Measurements from ENCODE around the gene NCEH1. TPM values are rescaled to one million over a fixed set of nuclear protein-coding genes. Genes with fewer than 3 reads are reported as not detected.
"Not testable (repeated sequence)": the region's sequence is repeated elsewhere in the genome, so short reads cannot be mapped to it uniquely, and the experiment has no call there.

NCEH1 gene
- total RNA-seq = 1 to 10 TPM; 4.4 to 5.2 TPM

GRCh38 chr3:172710664-172711453 is at the start of gene NCEH1:
Gene NCEH1 (minus strand): TSS chr3:172711067. CDS start chr3:172710984, 83 bp downstream.
- ATAC-seq = peak; percentile 98 to 99
- H3K9me3 Mint-ChIP-seq = no peaks in the 10 kb centered on the region
- peak; percentile 71 to 84 for DNase-seq (ENCODE audit: low spot score in 2 of 2)
- peak within 1 kb of the TSS; percentile 81 to 84 for H3K27ac Mint-ChIP-seq
- H3K36me3 Mint-ChIP-seq = no peaks in the 10 kb centered on the region

GRCh38 chr3:172760416-172760815 is 49.5 kb upstream of the NCEH1 start:
- peaks cover 8 to 52% of the 10 kb centered on the region in 2 donors for H3K36me3 Mint-ChIP-seq
- not testable (repeated sequence) for H3K27ac Mint-ChIP-seq; DNase-seq (ENCODE audit: low spot score in 2 of 2); H3K9me3 Mint-ChIP-seq; ATAC-seq

GRCh38 chr3:172753125-172753524 is 42.3 kb upstream of the NCEH1 start:
- Mint-ChIP-seq H3K27ac (peak overlapping the region in 1 of 2 donors; percentile 25), H3K36me3 (peaks cover 14 to 46% of the 10 kb centered on the region in 2 donors), H3K9me3 (no peaks in the 10 kb centered on the region)
- ATAC-seq = no peak
- DNase-seq (ENCODE audit: low spot score in 2 of 2) = no peak

GRCh38 chr3:172752651-172753050 is 41.8 kb upstream of the NCEH1 start:
- DNase-seq (ENCODE audit: low spot score in 2 of 2) (no peak), ATAC-seq (no peak)
- peaks cover 14 to 42% of the 10 kb centered on the region in 2 donors for H3K36me3 Mint-ChIP-seq
- H3K9me3 Mint-ChIP-seq = no peaks in the 10 kb centered on the region
- H3K27ac Mint-ChIP-seq = peak overlapping the region in 1 of 2 donors; percentile 25

- Mint-ChIP-seq H3K9me3 (no peaks in the 10 kb centered on the region), H3K27ac (peak overlapping the region; percentile 97 to 99), H3K36me3 (peaks cover 14 to 32% of the 10 kb centered on the region in 2 donors)
- ATAC-seq (no peak), DNase-seq (ENCODE audit: low spot score in 2 of 2) (no peak)
Observed at GRCh38 chr3:172751175-172751704, 40.4 kb upstream of the NCEH1 start.

- peak within 1 kb of the TSS; percentile 97 to 99 for H3K27ac Mint-ChIP-seq
- peak; percentile 99 for ATAC-seq
- no peaks in the 10 kb centered on the region for H3K9me3 Mint-ChIP-seq
- peak; percentile 94 to 96 for DNase-seq (ENCODE audit: low spot score in 2 of 2)
- peaks cover 14 to 32% of the 10 kb centered on the region in 2 donors for H3K36me3 Mint-ChIP-seq
Observed at GRCh38 chr3:172750368-172751174, 39.7 kb upstream of the NCEH1 start, which contains the start of gene ECT2. Gene ECT2 (plus strand): TSS chr3:172750726. CDS start chr3:172754531, 3,805 bp downstream.

GRCh38 chr3:172750069-172750367 is 39.2 kb upstream of the NCEH1 start:
- no peak for ATAC-seq
- peak overlapping the region; percentile 97 to 99 for H3K27ac Mint-ChIP-seq
- peaks cover 14 to 32% of the 10 kb centered on the region in 2 donors for H3K36me3 Mint-ChIP-seq
- no peaks in the 10 kb centered on the region for H3K9me3 Mint-ChIP-seq
- DNase-seq (ENCODE audit: low spot score in 2 of 2) = no peak

- peaks cover 14 to 32% of the 10 kb centered on the region in 2 donors for H3K36me3 Mint-ChIP-seq
- no peaks in the 10 kb centered on the region for H3K9me3 Mint-ChIP-seq
- no peak for DNase-seq (ENCODE audit: low spot score in 2 of 2)
- peak overlapping the region; percentile 41 to 97 for H3K27ac Mint-ChIP-seq
- ATAC-seq = no peak
Observed at GRCh38 chr3:172749230-172749965, 38.5 kb upstream of the NCEH1 start.

GRCh38 chr3:172746475-172746874 is 35.6 kb upstream of the NCEH1 start:
- no peak for ATAC-seq
- no peak overlapping the region for H3K27ac Mint-ChIP-seq
- peaks cover 9 to 11% of the 10 kb centered on the region in 2 donors for H3K36me3 Mint-ChIP-seq
- no peaks in the 10 kb centered on the region for H3K9me3 Mint-ChIP-seq
- DNase-seq (ENCODE audit: low spot score in 2 of 2) = no peak

GRCh38 chr3:172739462-172739861 is 28.6 kb upstream of the NCEH1 start:
- H3K9me3 Mint-ChIP-seq = no peaks in the 10 kb centered on the region
- no peak for ATAC-seq

GRCh38 chr3:172735014-172735413 is 24.1 kb upstream of the NCEH1 start:
- ATAC-seq = no peak
- no peak overlapping the region for H3K27ac Mint-ChIP-seq
- H3K36me3 Mint-ChIP-seq = no peaks in the 10 kb centered on the region
- no peak for DNase-seq (ENCODE audit: low spot score in 2 of 2)
- H3K9me3 Mint-ChIP-seq = no peaks in the 10 kb centered on the region

More at GRCh38 chr3:172739462-172739861, 28.6 kb upstream of the NCEH1 start:
- H3K36me3 Mint-ChIP-seq = no peaks in the 10 kb centered on the region
- no peak for DNase-seq (ENCODE audit: low spot score in 2 of 2)
- no peak overlapping the region for H3K27ac Mint-ChIP-seq

- Mint-ChIP-seq H3K27ac (no peak overlapping the region), H3K9me3 (peaks cover 0 to 4% of the 10 kb centered on the region in 2 donors), H3K36me3 (no peaks in the 10 kb centered on the region)
- ATAC-seq (no peak), DNase-seq (ENCODE audit: low spot score in 2 of 2) (no peak)
Observed at GRCh38 chr3:172726380-172726779, 15.5 kb upstream of the NCEH1 start.

GRCh38 chr3:172722536-172723040 is 11.7 kb upstream of the NCEH1 start:
- H3K9me3 Mint-ChIP-seq = peaks cover 0 to 12% of the 10 kb centered on the region in 2 donors
- DNase-seq (ENCODE audit: low spot score in 2 of 2); ATAC-seq; H3K27ac Mint-ChIP-seq; H3K36me3 Mint-ChIP-seq: not testable (repeated sequence)

GRCh38 chr3:172717493-172718088 is 6.7 kb upstream of the NCEH1 start:
- H3K36me3 Mint-ChIP-seq = peaks cover 0 to 6% of the 10 kb centered on the region in 2 donors
- peak in 1 of 2 donors; percentile 35 for ATAC-seq
- no peak for DNase-seq (ENCODE audit: low spot score in 2 of 2)
- H3K27ac Mint-ChIP-seq = no peak overlapping the region
- peaks cover 0 to 8% of the 10 kb centered on the region in 2 donors for H3K9me3 Mint-ChIP-seq

GRCh38 chr3:172716476-172716875 is 5.6 kb upstream of the NCEH1 start:
- Mint-ChIP-seq H3K36me3 (peaks cover 0 to 6% of the 10 kb centered on the region in 2 donors), H3K27ac (no peak overlapping the region), H3K9me3 (peaks cover 0 to 8% of the 10 kb centered on the region in 2 donors)
- no peak for DNase-seq (ENCODE audit: low spot score in 2 of 2)
- no peak for ATAC-seq

GRCh38 chr3:172713316-172713715 is 2.4 kb upstream of the NCEH1 start:
- no peak for DNase-seq (ENCODE audit: low spot score in 2 of 2)
- no peaks in the 10 kb centered on the region for H3K36me3 Mint-ChIP-seq
- ATAC-seq = no peak
- H3K27ac Mint-ChIP-seq = no peak overlapping the region
- H3K9me3 Mint-ChIP-seq = no peaks in the 10 kb centered on the region

All from activated naive CD4-positive, alpha-beta T cell treated with anti-CD3 and anti-CD28 coated beads, Interleukin-2, amount 50 U/mL, for 72 hours (primary cell).